Esophagus muscularis mucosa (tissue), 3 donors: ENCODE data around the gene ABHD16A.

Experiments used
- CTCF ChIP-seq, 3 experiments: fragments of 200-600 bp in 2 of 3; fragments of 450-650 bp in 1 of 3; sonication (generic) in 2 of 3; IDR thresholded peaks; one replicate each; pipeline ENCODE4 v1.5.1; 2017 to 2019; ENCODE audit warnings: antibody characterized with exemption in 3 of 3, mild to moderate bottlenecking in 2 of 3, moderate library complexity in 1 of 3
- EP300 ChIP-seq: sonication (generic); formaldehyde crosslinking; IDR thresholded peaks from one replicate; pipeline ENCODE4 v1.6.1; 2017; ENCODE audit warnings: antibody characterized with exemption

GRCh38 chr6:31702819-31703716, at the start of gene ABHD16A:
- TF ChIP-seq CTCF (IDR thresholded peaks at IDR 0.05) (peak in 1 of 3 experiments; percentile 20), EP300 (no peak)
